ENCODE data around the gene STK32B.

STK32B gene

DNA sequence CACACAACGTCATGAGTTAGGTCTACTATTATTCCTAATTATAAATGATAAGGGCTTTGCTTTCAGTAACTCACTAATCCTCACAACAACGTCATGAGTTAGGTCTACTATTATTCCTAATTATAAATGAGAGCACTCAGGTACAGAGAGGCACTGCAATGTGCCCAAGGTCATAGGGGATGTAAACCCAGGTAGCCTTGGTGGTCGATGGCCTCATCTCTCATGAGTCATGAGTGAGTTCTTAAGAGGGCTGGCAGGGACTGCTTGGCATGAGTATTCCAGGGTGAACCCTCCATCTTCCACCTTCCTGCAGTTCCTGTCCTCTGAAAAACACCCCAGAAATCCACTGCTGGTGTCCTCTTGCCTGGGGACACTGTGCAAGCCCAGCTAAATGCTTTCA is 317.1 kb downstream of the STK32B start:
- DNase-seq = no peak

DNA sequence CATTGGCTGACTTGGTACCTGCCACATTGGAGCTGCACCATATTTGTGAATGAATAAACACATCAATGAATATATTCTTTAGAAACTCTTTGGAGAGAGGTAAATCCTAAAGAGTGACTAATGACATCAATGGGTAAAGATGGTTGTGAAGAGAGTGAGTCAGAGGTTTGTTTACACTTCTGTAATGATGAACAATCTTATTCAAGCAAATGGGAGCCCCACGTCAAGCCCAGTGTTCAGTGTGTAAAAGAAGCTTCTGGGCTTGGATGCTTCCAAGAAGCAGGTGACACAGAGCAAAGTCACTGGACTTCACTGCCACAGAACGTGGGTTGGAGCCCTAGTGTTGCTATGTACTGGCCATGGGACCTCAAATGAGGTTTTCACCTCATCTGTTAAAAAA is 319.0 kb downstream of the STK32B start:
- no peak for DNase-seq

DNA sequence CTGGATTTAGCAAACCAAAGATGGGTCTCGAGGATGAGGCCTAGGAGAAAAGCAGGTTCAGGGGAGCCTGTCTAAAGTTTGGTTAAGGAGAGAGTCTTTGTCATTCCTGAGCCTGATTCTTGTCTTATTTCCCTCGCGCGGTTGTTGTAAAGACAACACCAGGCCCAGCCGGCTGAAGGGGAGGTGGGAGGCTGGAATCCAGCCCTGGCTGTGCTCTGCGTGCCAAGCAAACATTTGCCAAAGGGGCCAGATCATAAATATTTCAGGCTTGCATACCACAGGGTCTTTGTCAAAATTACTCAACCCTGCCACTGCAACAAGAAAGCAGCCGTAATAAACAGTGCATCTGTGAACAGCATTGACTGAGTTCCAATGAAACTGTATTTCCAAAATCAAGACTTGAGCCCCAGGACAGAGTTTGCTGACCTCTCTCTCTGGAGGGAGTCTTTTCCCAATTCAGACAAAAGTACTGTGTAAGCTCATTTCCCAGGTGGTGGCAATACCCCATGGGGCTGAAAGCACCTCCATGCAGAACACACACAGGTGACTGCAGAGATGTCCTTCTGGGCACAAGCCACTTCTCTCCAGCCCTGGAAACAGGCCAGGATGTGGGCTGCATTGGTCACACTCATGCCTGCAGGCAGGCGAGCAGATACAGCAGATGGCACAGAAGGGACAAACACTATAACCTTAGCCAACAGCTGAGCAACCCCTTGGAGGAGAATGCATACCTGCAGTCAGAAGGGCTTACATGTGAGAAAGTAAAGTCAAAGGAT is 320.3 kb downstream of the STK32B start:
- no peak for DNase-seq

DNA sequence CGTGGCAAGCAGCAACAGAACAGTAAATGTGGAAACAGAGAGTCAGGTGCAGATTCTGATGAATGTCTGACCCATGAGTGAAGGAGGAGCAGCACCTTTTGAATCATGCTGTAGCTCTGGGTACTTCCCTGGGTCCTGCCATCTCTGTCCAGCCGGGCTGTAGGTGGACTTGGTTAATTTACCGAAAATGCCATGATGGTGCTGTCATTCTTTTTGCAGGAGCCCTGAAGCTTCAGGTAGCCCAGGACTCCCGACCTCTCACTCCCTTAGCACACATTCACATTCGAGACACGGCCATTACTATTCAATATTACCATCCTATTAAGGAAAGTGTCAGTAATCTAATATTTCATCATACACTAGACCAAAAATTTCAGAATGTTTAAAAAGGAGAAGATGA is 320.9 kb downstream of the STK32B start:
- DNase-seq = no peak

DNA sequence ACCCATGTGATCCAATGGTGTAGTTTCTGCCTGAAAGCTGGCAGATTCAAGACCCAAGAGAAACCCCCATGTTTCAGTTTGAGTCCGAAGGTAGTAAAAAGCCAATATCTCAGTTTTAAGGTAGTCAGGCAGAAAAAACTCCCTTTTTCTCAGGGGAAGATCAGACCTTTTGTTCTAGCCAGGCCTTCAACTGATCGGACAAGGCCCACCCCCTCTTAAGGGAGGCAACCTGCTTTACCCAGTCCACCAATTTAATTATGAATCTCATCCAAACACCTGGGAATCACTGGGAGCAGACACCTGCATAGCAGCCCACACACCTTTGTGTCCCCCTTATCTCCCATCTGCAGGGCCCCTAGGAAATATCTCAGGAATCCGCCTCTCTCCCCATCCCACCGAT is 322.0 kb downstream of the STK32B start:
- DNase-seq = no peak

DNA sequence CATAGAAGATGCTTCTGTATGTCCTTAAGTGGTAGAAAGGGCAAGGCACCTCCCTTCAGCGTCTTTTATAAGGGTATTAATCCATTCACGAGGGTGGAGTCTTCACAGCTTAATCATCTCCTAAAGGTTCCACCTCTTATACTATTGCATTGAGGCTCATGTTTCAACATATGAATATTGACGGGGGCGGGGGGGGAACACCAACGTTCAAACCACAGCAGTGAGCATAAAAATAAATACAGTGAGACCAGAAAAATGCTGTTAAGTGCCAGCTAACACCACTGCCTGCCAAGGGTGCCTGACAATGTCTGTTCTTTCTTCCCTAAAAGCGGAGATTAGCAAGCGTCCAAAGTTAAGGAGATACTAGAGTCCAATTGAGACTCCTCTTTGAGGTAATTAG is 323.3 kb downstream of the STK32B start:
- no peak for DNase-seq

DNA sequence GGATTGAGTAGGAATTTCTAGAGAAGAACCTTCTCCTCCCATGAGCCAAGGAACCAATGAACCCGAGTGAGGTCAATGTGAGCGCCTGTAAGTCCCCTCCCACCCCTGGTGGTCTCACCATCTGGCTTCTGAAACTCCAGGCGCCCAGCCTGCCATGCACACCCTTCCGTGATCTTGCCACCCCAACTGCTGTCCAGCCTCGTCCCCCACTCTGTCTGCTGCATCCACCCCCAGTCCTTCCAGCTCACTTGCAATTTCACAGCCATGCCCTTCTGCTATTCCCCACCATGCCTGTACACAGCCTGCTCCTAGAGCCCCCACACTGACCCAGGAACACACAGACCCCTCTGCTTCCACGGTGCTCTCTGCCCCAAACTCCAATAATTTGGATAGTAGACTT is 323.7 kb downstream of the STK32B start:
- DNase-seq = no peak

DNA sequence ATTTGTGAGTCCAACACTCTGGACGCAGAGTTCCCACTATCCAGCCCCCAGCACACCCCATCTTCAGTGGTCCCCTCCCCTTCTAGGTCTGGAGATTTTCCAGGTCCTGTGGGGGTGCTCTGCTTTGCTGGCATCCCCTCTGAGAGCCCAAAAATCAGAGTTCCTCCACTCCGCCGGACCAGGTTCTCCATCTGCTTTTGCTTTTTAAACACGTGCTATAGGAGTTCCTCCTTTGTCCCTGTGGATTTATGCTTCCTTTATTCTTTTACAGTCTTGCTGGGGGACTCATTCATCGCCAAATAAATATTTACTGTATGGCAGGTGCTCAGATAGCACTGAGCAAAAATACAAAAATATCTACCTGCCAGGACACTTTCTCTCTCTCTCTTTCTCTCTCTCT is 324.7 kb downstream of the STK32B start:
- DNase-seq = no peak

DNA sequence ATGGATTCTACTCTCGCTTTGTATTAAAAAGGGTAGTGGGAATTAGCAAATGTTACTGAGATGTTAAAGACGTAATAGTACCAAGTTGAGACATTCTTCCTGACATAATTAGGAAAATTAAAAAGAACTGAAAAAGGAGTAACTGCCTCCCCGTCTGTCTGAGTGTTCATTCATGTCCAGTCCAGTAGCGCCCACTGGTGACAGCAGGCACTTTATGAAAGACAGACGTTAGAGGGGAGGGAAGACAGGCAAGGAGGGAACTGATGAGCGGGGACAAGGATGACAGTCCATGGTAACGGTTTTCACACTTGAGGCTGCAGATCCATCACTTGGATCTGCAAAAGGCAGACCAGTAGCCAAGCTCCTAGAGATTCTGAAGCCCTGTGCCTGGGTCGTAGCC is 326.7 kb downstream of the STK32B start:
- no peak for DNase-seq

DNA sequence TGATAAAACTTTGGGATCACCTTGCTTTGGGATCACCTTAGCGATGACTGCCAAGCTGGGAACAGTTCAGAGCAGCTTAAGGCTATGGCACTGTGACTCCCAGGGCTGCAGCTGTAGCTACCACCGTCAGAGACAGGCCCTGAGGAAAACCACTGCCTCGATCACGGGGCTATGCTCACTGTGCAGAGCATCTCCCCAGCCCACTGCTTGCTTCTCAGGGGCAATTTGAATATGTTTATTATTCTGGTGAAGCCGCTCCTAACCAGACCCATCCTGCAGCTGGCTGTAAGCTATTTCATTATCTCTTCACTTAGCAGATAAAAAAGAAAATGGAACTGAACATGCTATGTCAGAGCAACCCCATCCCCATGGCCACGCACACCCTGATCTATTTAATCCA is 328.6 kb downstream of the STK32B start:
- no peak for DNase-seq

DNA sequence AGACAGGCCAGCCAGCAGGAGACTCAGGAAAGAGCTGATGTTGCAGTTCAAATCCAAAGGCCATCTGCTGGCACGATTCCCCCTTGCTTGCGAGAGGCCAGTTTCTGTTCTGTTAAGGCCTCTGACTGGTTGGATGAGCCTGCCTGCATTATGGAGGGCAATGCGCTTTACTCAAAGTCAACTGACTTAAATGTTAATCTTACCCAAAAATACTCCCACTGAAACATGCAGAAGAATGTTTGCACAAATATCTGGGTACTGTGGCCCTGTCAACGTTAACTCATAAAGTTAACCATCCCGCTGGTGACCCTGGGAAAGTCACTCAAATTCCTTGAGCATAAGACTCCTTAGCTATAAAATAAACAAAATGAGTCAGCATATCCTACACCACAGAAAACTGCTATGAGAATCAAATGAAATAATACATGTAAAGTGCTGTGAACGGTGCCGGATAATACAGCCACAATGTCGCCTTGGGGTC is 330.7 kb downstream of the STK32B start:
- no peak for DNase-seq

DNA sequence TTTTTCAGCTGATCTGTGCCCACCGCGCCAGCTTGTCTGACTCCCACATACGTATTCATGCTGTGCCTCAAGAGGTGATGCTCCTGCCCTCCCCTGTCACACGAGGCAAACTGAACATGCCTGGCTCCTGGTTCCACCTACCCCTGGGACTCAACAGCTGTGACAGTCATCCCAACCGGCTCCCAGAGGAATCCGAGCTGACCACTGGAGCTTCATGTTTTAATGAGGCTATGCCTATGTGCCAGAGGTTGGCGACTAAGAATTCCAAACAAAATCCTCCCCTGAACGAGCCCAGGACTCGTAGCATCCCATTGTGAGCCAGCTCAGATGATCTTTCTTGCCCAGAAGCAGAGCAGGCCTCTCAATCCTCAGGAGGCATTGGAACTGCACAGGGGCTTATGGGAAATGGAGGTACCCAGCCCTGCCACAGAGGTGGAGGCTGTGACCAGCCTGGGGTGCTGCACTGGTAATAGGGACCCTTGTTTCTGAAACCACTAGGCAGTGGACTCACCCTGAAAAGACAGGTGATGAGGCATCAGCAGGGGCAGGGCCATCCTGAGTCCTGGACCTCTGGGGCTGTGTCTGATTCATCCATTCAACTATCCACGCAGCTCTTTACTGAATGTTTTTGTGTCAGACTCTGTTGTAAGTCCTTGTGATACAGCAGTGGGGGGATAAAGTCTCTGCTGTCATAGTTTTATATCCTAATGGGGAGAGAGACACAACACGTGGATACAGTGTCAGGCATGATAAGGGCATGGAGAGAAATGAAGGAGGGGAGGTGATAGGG is 332.1 kb downstream of the STK32B start:
- peak; percentile 25 for DNase-seq

DNA sequence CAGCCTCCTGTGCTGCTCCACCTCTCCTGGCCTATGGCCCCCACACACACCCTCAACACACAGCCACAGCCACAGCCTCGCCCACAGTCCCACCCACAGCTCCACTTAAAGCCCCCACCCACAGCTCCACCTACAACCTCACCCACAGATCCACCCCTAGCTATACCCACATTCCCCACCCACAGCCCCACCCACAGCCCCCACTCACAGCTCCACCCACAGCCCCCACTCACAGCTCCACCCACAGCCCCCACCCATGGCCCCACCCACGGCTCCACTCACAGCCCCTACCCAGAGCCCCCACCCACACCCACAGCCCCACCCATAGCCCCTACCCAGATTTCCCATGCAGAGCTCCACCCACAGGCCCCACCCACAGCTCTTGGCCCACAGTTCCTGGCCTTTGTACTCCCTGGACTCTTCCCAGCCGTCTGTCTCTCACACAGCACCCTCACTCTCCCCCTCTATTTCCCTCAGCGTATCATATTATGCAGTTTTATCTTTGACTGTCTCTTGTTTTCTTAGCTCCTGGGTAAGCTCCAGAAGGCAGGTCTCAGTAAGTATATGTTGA is 334.5 kb downstream of the STK32B start:
- no peak for DNase-seq

DNA sequence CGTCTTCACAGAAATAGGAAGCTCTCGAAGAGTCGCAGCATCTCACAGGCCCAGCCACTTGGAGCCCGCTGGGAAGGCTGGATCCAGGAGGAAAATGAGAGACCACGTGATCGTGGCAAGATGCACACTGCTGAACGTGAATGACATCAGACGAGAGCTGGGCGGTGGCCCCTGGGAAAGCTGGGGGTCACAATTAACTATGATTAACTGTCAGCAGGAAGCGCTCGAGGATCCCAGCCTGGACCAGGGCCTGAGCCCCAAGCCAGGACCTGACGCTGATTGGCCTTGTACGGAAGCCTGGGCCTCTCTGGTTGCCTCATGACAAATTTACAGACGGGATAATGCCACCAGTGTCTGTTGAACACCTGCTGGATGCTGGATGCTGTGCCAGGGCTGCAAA is 335.6 kb downstream of the STK32B start:
- no peak for DNase-seq

DNA sequence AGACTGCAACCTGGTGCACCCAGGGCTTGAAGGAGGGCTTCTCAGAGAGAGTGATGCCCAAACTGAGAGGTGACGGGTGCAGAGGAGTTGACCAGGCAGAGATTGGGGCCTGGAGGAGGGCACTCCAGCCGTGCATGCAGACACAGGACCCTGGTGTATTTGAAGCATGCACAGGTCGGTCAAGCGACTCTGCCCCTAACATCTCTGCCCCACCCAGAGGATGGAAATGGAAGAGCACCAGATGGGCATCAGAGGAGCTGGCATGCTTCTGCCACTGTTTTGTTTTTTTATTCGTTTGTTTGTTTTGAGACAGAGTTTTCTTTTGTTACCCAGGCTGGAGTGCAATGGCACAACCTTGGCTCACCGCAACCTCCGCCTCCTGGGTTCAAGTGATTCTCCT is 336.2 kb downstream of the STK32B start:
- no peak for DNase-seq

DNA sequence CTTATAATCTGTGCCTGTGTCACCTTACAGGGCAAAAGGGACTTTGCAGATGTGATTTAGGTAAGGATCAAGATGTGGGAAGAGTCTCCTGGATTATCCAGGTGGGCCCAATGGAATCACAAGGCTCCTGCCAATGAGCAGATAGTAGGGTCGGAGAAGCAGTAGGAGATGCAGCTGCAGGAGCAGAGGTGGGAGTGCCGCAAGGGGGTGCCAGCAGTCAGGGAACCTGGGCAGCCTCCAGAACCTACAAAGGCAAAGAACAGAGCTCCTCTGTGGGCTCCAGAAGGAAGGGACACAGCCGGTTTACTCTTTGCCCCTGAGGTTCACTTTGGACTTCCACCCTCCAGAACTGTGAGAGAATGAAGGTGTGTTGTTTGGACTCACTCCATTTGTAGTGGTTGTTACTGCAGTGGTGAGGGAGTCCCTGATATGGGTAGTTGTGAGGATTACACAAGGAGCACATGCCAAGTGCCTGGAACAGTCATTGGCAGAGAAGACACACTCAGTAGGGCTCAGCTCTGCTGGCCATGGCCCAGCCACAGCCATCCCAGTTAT is 338.6 kb downstream of the STK32B start:
- no peak for DNase-seq

DNA sequence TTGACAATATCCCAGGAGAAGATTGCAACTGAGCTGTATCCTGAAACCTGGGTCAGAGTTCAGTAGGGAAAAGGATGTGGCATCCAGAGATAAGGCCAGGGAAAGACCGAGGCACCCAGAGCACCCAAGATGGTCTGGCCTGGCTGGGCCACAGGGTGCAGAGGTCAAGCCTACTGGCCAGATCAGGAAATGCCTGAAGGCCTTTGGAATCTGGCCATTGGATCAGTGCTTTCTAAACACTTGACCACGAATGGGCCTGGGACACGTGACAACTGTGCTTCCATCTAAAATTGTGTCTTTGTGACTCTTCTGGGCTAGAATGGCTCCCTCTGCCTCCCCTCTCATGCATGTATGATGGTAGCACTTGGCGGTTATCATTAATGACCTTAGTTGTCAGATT is 340.2 kb downstream of the STK32B start:
- DNase-seq = no peak

DNA sequence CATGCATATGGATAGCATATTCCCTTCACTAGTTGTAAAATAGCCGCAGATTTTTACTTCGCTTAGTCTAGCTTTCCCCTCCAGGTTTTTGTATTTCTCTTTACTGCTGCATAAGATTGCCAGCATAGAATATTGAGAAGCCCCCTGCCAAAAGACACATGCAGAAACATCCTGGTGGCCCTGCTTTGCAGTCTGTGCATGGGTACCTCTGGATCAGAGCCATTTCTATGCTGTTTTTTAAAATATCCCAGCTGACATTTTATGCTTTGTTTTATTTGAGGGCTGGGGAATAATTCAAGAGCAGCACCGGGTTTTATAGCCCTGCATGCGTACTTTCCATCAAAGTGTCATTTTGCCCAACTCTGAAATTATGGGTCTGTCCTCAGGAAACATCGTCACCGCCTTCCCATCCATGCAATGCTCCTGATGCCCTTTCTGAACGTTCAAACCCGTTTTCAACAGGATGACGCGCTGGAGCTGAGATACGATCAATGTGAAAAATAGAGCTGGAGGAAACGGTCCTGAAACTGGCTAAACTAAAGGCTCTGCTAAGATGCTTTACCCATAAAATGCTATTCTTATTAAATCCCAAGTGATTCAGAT is 342.7 kb downstream of the STK32B start:
- no peak for DNase-seq

DNA sequence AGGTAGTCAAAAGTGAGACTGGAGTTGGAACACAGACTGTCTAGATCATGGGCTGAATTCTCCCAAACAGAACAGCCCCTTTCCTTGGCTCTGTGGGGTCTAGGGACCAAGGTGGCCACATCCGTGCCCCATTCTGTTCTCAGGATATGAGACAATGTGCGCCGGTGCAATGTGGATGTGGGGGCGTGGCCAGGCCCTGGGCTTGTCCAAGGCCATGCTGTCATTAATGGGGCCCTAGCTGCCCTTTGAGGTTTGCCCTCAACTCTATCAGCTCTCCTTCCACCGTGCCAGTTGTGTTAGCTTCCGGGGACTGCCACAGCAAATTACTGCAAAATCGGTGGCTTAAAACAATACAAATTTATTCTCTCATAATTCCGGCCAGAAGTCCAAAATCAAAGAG is 344.5 kb downstream of the STK32B start:
- DNase-seq = no peak

DNA sequence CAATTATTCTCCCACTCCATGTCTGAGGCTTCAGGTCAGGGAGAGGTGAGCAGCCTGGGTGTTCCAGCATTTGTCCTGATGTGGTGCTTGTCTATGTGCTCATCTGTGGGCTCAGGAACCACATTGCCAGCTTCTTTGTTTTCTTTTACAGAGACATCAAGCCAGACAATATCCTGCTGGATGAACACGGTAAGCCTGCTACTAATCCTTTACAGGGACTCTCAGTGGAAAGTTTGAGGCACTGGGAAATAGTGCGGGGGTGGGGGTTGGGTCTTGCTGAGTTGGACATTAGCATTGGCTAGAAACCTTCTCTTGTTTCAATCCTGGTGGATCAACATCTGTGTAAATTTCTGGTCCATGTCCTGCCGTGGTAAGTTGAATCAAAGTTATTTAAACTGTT is 346.8 kb downstream of the STK32B start:
- no peak for DNase-seq

DNA sequence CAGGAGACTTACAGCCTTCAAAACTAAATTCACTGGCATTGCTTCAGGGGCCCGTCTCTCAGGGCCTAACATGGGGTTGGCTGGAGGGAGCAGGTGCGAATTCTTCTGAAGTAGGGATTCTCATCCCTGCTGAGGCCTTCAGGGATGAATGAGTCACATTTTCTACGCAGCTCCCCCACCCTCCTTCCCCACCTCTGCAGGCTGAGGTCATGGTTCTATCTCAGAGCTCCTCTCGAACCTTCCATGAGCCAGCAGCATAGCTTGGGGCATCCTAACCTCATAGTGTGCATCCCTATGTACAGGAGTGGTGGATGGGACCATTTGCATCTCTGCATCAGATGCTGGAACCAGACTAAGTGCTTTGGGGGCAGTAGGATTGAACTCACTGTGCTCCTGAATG is 347.8 kb downstream of the STK32B start:
- no peak for DNase-seq

DNA sequence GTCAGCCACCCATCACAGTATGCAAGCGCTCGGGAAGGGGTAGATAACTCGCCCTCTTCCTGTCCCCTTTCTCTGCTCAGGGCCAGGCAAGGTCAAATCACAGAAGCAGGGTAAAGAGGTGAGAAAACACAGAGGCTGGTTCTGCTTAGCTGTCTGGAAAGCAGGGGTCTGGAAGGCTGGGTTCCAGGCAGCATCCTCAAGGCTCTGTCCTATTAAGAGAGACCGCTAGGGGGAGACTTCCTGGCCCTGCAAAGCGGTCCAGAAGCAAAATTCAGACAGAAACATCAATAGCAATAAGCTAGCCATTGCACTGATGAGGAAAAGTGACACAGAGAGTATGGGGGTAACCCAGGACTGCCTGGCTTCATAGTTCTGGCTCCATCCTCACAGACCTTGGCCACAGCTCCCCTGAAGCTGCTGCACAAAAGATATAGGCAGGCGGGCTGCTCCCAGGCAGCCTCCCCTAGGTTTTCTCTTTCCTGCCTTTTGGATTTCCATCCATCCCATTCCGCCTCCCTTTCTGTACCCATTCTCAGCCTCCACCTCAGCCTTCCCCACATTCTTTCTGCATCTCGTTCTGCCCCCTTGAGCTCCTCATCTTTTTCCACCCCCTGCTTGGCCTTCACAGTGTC is 348.6 kb downstream of the STK32B start:
- peak; percentile 69 for DNase-seq

Data from retina (tissue), 1 donor.